GM12892 (cell line): ENCODE results near the gene ZDHHC20.

Experiments used
- POLR2A ChIP-seq: IDR thresholded peaks from 2 replicates; pipeline ENCODE4 v1.6.1; 2011; ENCODE audit warnings: low read depth, low read length, control low read depth
- POLR2AphosphoS5 ChIP-seq: IDR thresholded peaks from 2 replicates; pipeline ENCODE4 v1.6.1; 2011; ENCODE audit warnings: low read depth, low read length, control low read depth

- TF ChIP-seq POLR2A = no peak
- no peak for TF ChIP-seq POLR2AphosphoS5
Observed at GRCh38 chr13:21338639-21339278, 120.3 kb downstream of the ZDHHC20 start.
